Measurements from ENCODE around the gene F12. TPM values are rescaled to one million over a fixed set of nuclear protein-coding genes. Genes with fewer than 3 reads are reported as not detected.
"Not testable (repeated sequence)": the region's sequence is repeated elsewhere in the genome, so short reads cannot be mapped to it uniquely, and the experiment has no call there.

F12 gene
- total RNA-seq, 1 donor = 0.27 TPM

DNA sequence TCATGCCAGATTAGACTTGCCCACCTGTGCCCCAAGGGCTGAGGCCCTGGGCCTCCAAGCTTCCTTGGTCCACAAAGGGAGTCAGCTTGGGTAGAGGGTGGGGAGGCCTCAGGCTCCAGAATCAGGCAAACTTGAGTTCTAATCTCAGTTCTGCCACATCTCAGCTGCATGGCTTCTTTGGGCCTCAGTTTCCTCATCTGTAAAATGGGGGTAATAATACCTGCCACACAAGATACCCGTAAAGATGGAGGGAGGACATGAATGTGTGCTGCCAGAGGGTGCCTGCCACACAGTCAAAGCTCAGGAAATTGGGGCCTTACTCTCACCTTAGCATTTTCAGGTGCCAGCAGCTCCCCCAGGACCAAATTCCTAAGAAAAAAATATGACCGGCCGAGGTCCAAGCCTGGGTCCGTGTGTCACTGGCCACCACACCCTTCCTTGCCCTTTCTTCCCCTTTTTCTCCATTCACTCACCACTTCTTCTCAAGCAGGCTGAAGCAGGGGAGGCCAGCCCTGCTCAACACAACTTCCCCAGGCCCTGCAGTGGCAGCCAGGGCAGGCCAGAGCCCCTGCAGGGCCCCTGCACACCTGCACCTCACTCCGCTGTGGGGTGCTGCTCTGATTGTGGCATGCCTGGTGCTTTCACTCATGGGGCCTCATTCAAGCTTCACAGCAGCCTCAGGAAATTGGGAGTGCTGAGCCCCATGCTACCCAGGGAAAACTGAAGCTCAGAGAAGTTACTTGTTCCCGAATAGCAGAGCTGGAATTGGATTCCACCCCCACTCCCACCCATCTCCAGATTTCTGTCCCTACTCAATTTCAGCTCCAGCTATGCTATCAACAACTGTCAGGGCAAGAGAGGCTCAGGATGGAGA, 47.7 kb downstream of the F12 start:
- no peak for DNase-seq (ENCODE audit: low read depth)
- no peak overlapping the region for H3K4me3 ChIP-seq (ENCODE audit: low read depth, low read length)
- TF ChIP-seq, protein P1, sequence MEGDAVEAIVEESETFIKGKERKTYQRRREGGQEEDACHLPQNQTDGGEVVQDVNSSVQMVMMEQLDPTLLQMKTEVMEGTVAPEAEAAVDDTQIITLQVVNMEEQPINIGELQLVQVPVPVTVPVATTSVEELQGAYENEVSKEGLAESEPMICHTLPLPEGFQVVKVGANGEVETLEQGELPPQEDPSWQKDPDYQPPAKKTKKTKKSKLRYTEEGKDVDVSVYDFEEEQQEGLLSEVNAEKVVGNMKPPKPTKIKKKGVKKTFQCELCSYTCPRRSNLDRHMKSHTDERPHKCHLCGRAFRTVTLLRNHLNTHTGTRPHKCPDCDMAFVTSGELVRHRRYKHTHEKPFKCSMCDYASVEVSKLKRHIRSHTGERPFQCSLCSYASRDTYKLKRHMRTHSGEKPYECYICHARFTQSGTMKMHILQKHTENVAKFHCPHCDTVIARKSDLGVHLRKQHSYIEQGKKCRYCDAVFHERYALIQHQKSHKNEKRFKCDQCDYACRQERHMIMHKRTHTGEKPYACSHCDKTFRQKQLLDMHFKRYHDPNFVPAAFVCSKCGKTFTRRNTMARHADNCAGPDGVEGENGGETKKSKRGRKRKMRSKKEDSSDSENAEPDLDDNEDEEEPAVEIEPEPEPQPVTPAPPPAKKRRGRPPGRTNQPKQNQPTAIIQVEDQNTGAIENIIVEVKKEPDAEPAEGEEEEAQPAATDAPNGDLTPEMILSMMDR (IDR thresholded peaks at IDR 0.05; ENCODE audit: insufficient read depth, low read length) = no peak

DNA sequence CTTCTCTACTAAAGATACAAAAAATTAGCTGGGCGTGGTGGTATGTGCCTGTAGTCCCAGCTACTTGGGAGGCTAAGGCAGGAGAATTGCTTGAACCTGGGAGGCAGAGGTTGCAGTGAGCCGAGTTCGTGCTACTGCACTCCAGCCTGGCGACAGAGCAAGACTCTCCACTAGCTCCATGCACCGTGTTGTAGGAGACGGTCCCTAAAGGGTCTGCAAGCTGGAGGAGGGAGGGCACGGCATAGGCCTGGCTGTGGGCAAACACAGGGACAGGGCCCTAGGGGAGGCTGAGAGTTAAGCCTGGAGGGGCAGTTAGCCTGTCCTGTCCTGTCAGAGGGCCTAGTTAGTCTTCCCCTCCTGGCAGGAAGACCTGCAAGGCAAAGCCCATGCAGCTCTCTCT, 48.6 kb downstream of the F12 start:
- H3K4me3 ChIP-seq (ENCODE audit: low read depth, low read length); DNase-seq (ENCODE audit: low read depth): not testable (repeated sequence)

GRCh38 chr5:177359860-177360259, 49.5 kb downstream of the F12 start:
- TF ChIP-seq, protein P1 (IDR thresholded peaks at IDR 0.05; ENCODE audit: insufficient read depth, low read length) = no peak

GRCh38 chr5:177359451-177359851, 49.9 kb downstream of the F12 start:
- DNase-seq (ENCODE audit: low read depth) = no peak
- TF ChIP-seq, protein P1 (IDR thresholded peaks at IDR 0.05; ENCODE audit: insufficient read depth, low read length) = no peak
- no peak overlapping the region for H3K4me3 ChIP-seq (ENCODE audit: low read depth, low read length)

More at GRCh38 chr5:177359860-177360259, 49.5 kb downstream of the F12 start:
- no peak for DNase-seq (ENCODE audit: low read depth)
- H3K4me3 ChIP-seq (ENCODE audit: low read depth, low read length) = no peak overlapping the region

GRCh38 chr5:177358370-177358819, 51.0 kb downstream of the F12 start:
- TF ChIP-seq, protein P1 (IDR thresholded peaks at IDR 0.05; ENCODE audit: insufficient read depth, low read length) = no peak
- H3K4me3 ChIP-seq (ENCODE audit: low read depth, low read length) = no peak overlapping the region
- no peak for DNase-seq (ENCODE audit: low read depth)

GRCh38 chr5:177357459-177358351, 51.7 kb downstream of the F12 start, which contains the start of gene RGS14:
Gene RGS14, plus strand, starts transcription at chr5:177357924. Its CDS starts 101 bp downstream, at chr5:177358025.
- DNase-seq (ENCODE audit: low read depth) = no peak

More at GRCh38 chr5:177357459-177358351, 51.7 kb downstream of the F12 start, which contains the start of gene RGS14:
- TF ChIP-seq, protein P1 (IDR thresholded peaks at IDR 0.05; ENCODE audit: insufficient read depth, low read length) = no peak
- no peak within 1 kb of the TSS for H3K4me3 ChIP-seq (ENCODE audit: low read depth, low read length)

Data from fibroblast of the aortic adventitia (primary cell).